RPMI7951 (cell line): ENCODE results near the gene SLC8A2. TPM values are rescaled to one million over a fixed set of nuclear protein-coding genes. Genes with fewer than 3 reads are reported as not detected.
"Not testable (repeated sequence)": the region's sequence is repeated elsewhere in the genome, so short reads cannot be mapped to it uniquely, and the experiment has no call there.

Experiments used
- DNase-seq: peaks from one replicate; pipeline ENCODE4 v3.0.0-alpha.2; 2012; ENCODE audit warnings: low read depth
- total RNA-seq: library from RNA; depleted of rRNA; stranded (reverse); fragments of >200 nt; shearing (Covaris generic); gene quantifications from 2 replicates; pipeline ENCODE4 v1.2.3, GENCODE V29; 2014

Gene SLC8A2
- total RNA-seq, 1 experiment from 2014 or later, result 2.3 TPM

DNA sequence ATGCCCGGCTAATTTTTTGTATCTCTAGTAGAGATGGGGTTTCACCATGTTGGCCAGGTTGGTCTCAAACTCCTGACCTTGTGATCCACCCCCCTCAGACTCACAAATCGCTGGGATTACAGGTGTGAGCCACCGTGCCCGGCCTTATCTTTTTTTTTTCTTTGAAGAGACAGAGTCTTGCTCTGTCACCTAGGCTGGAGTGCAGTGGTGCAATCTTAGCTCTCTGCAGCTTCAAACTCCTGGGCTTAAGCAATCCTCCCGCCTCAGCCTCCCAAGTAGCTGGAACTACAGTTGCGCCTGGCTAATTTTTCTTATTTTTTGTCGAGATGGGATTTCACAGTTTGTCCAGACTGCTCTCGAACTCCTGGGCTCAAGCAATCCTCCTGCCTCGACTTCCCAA lies 60.0 kb downstream of the SLC8A2 start:
- DNase-seq, result not testable (repeated sequence)

DNA sequence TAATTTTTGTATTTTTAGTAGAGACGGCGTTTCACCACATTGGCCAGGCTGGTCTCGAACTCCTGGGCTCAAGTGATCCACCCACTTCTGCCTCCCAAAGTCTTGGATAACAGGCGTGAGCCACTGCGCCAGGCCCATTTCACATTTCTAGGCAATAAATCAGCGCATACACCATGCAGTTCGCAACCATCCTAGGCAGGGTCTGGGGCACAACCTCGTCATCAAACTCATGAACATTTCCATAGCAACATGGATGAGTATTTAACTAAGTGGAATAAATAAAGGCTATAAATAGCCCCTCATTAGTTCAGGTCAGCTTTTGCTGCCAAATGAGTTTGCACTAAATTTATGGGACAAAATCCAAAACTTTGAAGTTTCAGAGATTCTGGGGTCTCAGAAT lies 60.6 kb downstream of the SLC8A2 start:
- peak; percentile 38 for DNase-seq

GRCh38 chr19:47408156-47408938 lies 63.3 kb downstream of the SLC8A2 start:
- DNase-seq, result no peak

GRCh38 chr19:47407417-47407774 lies 64.3 kb downstream of the SLC8A2 start:
- no peak for DNase-seq

DNA sequence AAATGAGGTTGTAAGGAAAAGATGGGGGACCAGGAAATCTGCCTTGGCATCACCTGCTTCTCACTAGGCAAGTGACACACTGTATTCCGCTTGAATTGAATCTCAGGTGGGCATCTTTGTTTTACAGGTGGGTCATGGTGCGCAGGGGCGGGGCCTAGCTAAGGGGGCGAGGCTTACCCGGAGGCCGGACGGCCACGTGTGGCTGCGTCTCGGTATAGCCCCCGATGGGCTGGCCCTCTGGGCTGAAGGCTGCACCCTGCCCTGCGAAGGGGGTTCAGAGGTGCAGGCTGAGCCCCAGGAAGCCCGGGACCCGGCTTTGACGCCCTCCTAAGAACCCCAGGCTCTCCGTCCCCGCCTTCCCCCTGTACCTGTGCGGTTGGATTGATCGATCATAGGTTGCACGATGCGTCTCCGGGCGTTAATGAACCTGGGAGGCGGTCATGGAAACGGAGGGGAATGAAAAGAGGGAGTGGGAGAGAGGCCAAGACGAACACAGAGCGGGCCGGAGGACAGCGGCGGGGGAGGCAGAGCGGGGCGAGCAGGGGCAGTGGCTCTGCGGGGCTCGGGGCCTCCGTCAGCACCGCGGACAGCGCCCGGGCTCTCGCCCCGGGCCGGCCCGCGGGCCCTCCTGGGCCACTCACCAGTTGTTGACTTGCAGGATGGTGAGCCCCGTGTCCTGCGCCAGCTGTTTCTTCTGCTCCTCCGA lies 64.8 kb downstream of the SLC8A2 start:
- DNase-seq, result no peak

GRCh38 chr19:47405854-47406417 lies 65.8 kb downstream of the SLC8A2 start:
- DNase-seq, result no peak

DNA sequence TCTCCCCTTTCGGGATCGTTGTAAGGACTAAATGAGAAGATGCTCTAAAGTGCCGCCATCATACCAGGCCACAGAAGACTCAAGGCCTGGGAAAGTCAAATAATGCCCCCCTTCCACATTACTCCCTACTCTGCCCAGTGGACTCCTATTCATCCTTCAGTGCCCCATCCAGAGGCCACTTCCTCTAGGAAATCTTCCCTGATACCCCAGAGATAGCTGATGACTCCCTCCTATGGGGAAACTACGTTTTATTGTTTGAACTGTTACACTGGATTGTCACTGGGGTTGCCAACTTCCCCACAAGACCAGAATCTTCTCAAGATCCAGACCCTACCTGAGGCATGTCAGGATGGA lies 66.5 kb downstream of the SLC8A2 start:
- no peak for DNase-seq

GRCh38 chr19:47404334-47405196 lies 67.1 kb downstream of the SLC8A2 start:
- DNase-seq, result no peak

GRCh38 chr19:47402504-47402903 lies 69.2 kb downstream of the SLC8A2 start:
- no peak for DNase-seq

GRCh38 chr19:47398707-47399597 lies 72.7 kb downstream of the SLC8A2 start:
- DNase-seq, result no peak

- peak; percentile 65 for DNase-seq
Observed at GRCh38 chr19:47391510-47392223, 80.0 kb downstream of the SLC8A2 start.

DNA sequence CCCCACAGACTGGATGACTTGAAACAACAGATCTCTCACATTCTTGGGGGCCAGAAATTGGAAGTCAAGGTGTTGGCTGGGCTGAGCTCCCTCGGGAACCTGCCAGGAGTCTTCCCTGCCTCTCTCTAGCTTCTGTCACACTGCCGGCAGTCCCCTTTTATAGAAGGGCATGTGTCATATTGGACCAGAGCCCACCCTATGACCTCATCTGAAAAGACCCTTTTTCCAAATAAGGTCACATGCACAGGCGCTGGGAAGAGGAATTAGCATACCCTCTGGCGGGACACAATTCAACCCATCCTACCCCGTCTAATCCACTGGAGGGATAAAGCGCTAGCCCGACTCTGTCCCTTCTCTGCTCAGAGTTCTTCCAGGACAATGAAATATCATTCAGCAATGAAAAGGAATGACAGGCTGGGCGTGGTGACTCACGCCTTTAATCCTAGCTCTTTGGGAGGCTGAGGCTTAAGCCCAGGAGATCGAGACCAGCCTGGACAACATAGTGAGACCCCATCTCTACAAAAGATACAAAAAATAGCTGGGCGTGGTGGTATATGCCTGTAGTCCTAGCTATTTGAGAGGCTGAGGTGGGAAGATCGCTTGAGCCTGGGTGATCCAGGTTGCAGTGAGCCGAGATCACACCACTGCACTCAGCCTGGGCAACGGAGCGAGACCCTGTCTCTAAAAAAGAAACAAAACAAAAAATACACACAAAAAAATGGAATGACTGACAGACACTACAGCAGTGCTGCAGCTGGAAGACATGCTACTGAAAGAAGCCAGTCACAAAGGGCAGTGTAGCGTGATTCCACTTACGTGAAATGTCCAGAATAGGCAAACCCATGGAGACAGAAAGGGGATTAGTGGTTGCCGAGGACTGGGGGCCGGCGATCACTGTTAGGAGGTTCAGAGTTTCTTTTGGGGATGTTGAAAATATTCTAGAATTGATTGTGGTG lies 80.9 kb downstream of the SLC8A2 start:
- DNase-seq, result peak; percentile 14

DNA sequence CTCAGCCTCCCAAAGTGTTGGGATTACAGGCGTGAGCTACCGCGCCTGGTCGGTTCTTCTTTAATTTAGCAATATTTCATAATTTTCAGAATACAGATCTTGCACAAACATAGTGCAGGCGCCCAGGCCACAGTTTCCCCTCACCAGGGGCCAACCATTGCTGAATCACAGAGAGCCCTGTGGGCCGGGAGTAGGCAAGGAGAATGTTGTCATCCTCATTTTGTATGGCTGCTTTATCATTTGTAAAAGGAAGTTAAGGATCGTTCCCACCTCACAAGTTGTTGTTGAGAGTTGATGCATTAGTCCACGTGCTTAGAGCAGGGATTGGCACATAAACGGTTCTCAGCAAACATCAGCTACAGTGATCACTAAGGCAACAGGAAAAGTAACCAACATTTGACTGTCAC lies 82.5 kb downstream of the SLC8A2 start:
- DNase-seq, result no peak

GRCh38 chr19:47388721-47389120 lies 83.0 kb downstream of the SLC8A2 start:
- not testable (repeated sequence) for DNase-seq

GRCh38 chr19:47387623-47388022 lies 84.1 kb downstream of the SLC8A2 start:
- DNase-seq, result not testable (repeated sequence)

GRCh38 chr19:47386582-47386981 lies 85.1 kb downstream of the SLC8A2 start:
- not testable (repeated sequence) for DNase-seq

DNA sequence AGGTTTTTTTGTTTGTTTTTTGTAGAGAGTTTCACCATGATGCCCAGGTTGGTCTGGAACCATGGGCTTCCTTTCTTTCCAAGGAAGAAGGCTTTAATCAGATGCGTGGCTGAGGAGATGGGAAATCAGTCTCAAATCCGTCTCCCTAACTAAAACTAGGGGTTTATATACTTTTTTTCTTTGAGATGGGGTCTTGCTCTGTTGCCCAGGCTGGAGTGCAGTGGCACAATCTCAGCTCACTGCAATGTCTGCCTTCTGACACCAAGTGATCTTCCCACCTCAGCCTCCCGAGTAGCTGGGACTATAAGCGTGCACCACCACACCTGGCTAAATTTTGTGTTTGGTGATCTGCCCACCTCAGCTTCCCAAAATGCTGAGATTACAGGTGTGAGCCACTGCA lies 87.2 kb downstream of the SLC8A2 start:
- DNase-seq, result not testable (repeated sequence)

- not testable (repeated sequence) for DNase-seq
Observed at GRCh38 chr19:47383890-47384289, 87.8 kb downstream of the SLC8A2 start.

- no peak for DNase-seq
Observed at GRCh38 chr19:47381653-47382279, 89.9 kb downstream of the SLC8A2 start.
